A549 (cell line): ENCODE results near the gene CSKMT. TPM values are rescaled to one million over a fixed set of nuclear protein-coding genes. Genes with fewer than 3 reads are reported as not detected.
A peak's percentile ranks its signal among the peaks of the same experiment; 100 is the strongest.

Experiments used
- ATAC-seq, 2 experiments: fragments of 200-7000 bp in 1 of 2; fragments of >200 bp in 1 of 2; cut with Nextera tagmentation in 1 of 2; cut with Tn5 transposase in 1 of 2; 3 replicates each; pipeline versions ENCODE4 v1.8.0 to v1.9.1; 2018 to 2020; ENCODE audit warnings: mild to moderate bottlenecking in 1 of 2, moderate library complexity in 1 of 2
- CTCF ChIA-PET: fragments of 300-600 bp; sonication (Branson Sonifier 250); formaldehyde crosslinking; extraction: SDS; loops from one replicate; lab custom pipeline; 2021; ENCODE audit warnings: antibody characterized with exemption, inconsistent platforms; lab: Yijun Ruan, JAX
- POLR2A ChIA-PET: fragments of 350-600 bp; formaldehyde crosslinking; extraction: SDS; loops from one replicate; lab custom pipeline; 2021; ENCODE audit warnings: antibody characterized with exemption, inconsistent platforms; lab: Yijun Ruan, JAX
- DNase-seq, 2 experiments: peaks; one replicate each; pipeline versions ENCODE4 v3.0.0 to v3.0.0-alpha.2; 2011 to 2016; ENCODE audit warnings: low read depth in 1 of 2, low spot score in 1 of 2
- FAIRE-seq: peaks from 2 replicates; lab custom pipeline; 2011; peaks lifted over from hg19 to GRCh38; lab: Jason Lieb, UNC
- H3K27ac ChIP-seq, 2 experiments: fragments of >200 bp; sonication (Bioruptor Twin); formaldehyde crosslinking; 3 replicates each; pipeline ENCODE4 v1.5.1; 2016 to 2017
- H3K4me1 ChIP-seq: fragments of >200 bp; sonication (Bioruptor Twin); formaldehyde crosslinking; 3 replicates; pipeline ENCODE4 v1.6.1; 2016
- H3K4me2 ChIP-seq: fragments of >200 bp; sonication (Bioruptor Twin); formaldehyde crosslinking; 3 replicates; pipeline ENCODE4 v1.6.1; 2016
- H3K4me3 ChIP-seq: fragments of >200 bp; sonication (Bioruptor Twin); formaldehyde crosslinking; 3 replicates; pipeline ENCODE4 v1.5.1; 2016
- H3K9me3 ChIP-seq: fragments of >200 bp; sonication (Bioruptor Twin); formaldehyde crosslinking; 3 replicates; pipeline ENCODE4 v1.6.1; 2016
- CBX8 ChIP-seq: fragments of 200-600 bp; sonication (generic); IDR thresholded peaks from 2 replicates; pipeline ENCODE4 v1.6.1; 2016
- CHD4 ChIP-seq: fragments of 200-600 bp; sonication (generic); IDR thresholded peaks from 2 replicates; pipeline ENCODE4 v1.6.1; 2016; ENCODE audit warnings: antibody characterized with exemption, mild to moderate bottlenecking, borderline replicate concordance
- EHF ChIP-seq: fragments of 250-450 bp; sonication (Bioruptor Pico); IDR thresholded peaks from 2 replicates; pipeline ENCODE4 v1.5.0; 2020; ENCODE audit warnings: mild to moderate bottlenecking
- EP300 ChIP-seq, 2 experiments: fragments of >200 bp; sonication (Bioruptor Twin); formaldehyde crosslinking; IDR thresholded peaks; 2 replicates in 1 of 2; 3 replicates in 1 of 2; pipeline ENCODE4 v1.6.1; 2016 to 2017
- HDAC2 ChIP-seq: fragments of 200-600 bp; sonication (generic); IDR thresholded peaks from 2 replicates; pipeline ENCODE4 v1.6.1; 2016
- HEYL ChIP-seq: fragments of 250-450 bp; sonication (Bioruptor Pico); IDR thresholded peaks from 2 replicates; pipeline ENCODE4 v1.8.0; 2021; ENCODE audit warnings: mild to moderate bottlenecking, moderate library complexity
- HOXB5 ChIP-seq: fragments of 250-450 bp; sonication (Bioruptor Pico); IDR thresholded peaks from 2 replicates; pipeline ENCODE4 v1.5.0; 2020; ENCODE audit warnings: mild to moderate bottlenecking, moderate library complexity
- MAX ChIP-seq: IDR thresholded peaks from 2 replicates; pipeline ENCODE4 v1.6.1; 2012
- POLR2AphosphoS2 ChIP-seq: conservative IDR thresholded peaks from 2 replicates; pipeline ENCODE4 v1.6.1; 2012; ENCODE audit warnings: low read length, improper control_type of control experiment, inconsistent platforms
- RAD21 ChIP-seq, 2 experiments: fragments of >200 bp in 1 of 2; sonication (Bioruptor Twin) in 1 of 2; formaldehyde crosslinking in 1 of 2; IDR thresholded peaks in 1 of 2; conservative IDR thresholded peaks in 1 of 2; 2 replicates in 1 of 2; 3 replicates in 1 of 2; pipeline ENCODE4 v1.6.1; 2012 to 2018; ENCODE audit warnings: inconsistent platforms in 1 of 2
- RCOR1 ChIP-seq: fragments of 150-350 bp; IDR thresholded peaks from 2 replicates; pipeline ENCODE4 v1.6.1; 2014; ENCODE audit warnings: antibody characterized with exemption, low read length, low read depth
- REST ChIP-seq: fragments of 200-600 bp; sonication (generic); IDR thresholded peaks from 2 replicates; pipeline ENCODE4 v1.6.1; 2016; ENCODE audit warnings: antibody characterized with exemption, mild to moderate bottlenecking, moderate library complexity
- TP53 ChIP-seq: fragments of 250-450 bp; sonication (Bioruptor Pico); IDR thresholded peaks from 2 replicates; pipeline ENCODE4 v1.5.0; 2021; ENCODE audit warnings: mild to moderate bottlenecking, moderate library complexity
- ZFP36 ChIP-seq: fragments of 450-650 bp; IDR thresholded peaks from 2 replicates; pipeline ENCODE4 v1.6.1; 2014; ENCODE audit warnings: borderline replicate concordance; ENCODE audit not compliant: partially characterized antibody
- WGBS: methylation state at CpG from one replicate; pipeline ENCODE4 v1.1.6; 2017; ENCODE audit errors: missing lambda C conversion rate; 5-methylcytosine and 5-hydroxymethylcytosine counted together
- polyA plus RNA-seq, 4 experiments: library from polyadenylated mRNA; depleted of rRNA in 3 of 4; stranded (reverse); fragments of >200 nt; fragmentation: RNase III in 1 of 4; extraction: RNeasy Plus Mini Kit Qiagen cat#74134 plus additional on column Dnase treatment in 1 of 4; gene quantifications; 2 replicates in 3 of 4; 3 replicates in 1 of 4; pipeline ENCODE4 v1.2.3, GENCODE V29; 2011 to 2017
- TF ChIP-seq, protein P1 (sequence below): IDR thresholded peaks from 2 replicates; pipeline ENCODE4 v1.6.1; 2012
- TF ChIP-seq, protein P2 (sequence below): fragments of >200 bp; sonication (Bioruptor Twin); formaldehyde crosslinking; IDR thresholded peaks from 3 replicates; pipeline ENCODE4 v1.6.1; 2016

The CSKMT gene
- polyA plus RNA-seq, 2 of the 4 experiments (the other 2 are of a cell fraction): 5.7 to 14.3 TPM

GRCh38 chr11:62705880-62706849, 41.1 kb downstream of the CSKMT start (continued):
- TF ChIP-seq REST (no peak), CHD4 (no peak), ZFP36 (no peak), EHF (CRISPR knock-in tag) (no peak), MAX (peak; percentile 74; the same call in 1 of the 2 replicates), HDAC2 (no peak), TP53 (CRISPR knock-in tag) (peak; percentile 74; the same call in 1 of the 2 replicates), HEYL (CRISPR knock-in tag) (no peak)
- TF ChIP-seq, protein P1, sequence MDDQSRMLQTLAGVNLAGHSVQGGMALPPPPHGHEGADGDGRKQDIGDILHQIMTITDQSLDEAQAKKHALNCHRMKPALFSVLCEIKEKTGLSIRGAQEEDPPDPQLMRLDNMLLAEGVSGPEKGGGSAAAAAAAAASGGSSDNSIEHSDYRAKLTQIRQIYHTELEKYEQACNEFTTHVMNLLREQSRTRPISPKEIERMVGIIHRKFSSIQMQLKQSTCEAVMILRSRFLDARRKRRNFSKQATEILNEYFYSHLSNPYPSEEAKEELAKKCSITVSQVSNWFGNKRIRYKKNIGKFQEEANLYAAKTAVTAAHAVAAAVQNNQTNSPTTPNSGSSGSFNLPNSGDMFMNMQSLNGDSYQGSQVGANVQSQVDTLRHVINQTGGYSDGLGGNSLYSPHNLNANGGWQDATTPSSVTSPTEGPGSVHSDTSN: peak; percentile 3; the same call in 1 of the 2 replicates

DNA sequence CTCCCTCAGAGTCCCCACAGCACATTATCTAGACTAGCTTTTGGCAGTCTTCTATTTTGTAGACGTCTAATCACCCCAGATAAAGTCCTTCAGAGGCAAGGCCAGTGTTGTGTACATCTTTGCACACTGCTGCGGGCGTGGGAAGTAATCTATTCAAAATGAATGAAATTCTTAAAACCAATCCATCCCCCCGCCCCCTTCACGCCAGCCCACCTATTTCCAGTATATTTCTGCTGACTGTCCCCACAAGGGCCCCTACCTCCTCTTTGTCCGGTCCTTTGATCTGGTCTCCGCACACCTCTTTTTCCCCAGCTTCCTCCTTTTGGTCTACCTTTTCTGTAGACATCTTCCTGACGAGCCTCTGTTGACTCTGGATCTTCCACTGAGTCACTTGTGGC, 41.7 kb downstream of the CSKMT start:
- no peak for ATAC-seq
- ChIA-PET CTCF (interaction anchor here (1.0 to 5.3 kb wide), 8 partner anchors 9 to 56 kb away, joined by 3 to 37 read pairs (median 6); partner anchors contain the start of genes HNRNPUL2, LBHD1, TTC9C and UQCC3), POLR2A (interaction anchor here (1.0 to 6.1 kb wide), 7 partner anchors 21 to 294 kb away, joined by 3 to 64 read pairs (median 7); partner anchors contain the start of genes C11orf98, CSKMT, EEF1G and HNRNPUL2)
- Histone ChIP-seq H3K4me3 (no peak overlapping the region), H3K4me1 (peaks cover 26% of the 10 kb centered on the region), H3K9me3 (no peaks in the 10 kb centered on the region), H3K27ac (peak overlapping the region in 1 of 2 experiments; percentile 92; a peak in 2 of 6 replicates), H3K4me2 (peak overlapping the region; percentile 78)
- no peak for FAIRE-seq
- no peak for TF ChIP-seq EP300 (IDR thresholded peaks at IDR 0.05)
- TF ChIP-seq RAD21 (conservative IDR thresholded peaks at IDR 0.05 in 1 of 2, IDR thresholded peaks at IDR 0.05 in 1 of 2): no peak
- TF ChIP-seq, protein P2, sequence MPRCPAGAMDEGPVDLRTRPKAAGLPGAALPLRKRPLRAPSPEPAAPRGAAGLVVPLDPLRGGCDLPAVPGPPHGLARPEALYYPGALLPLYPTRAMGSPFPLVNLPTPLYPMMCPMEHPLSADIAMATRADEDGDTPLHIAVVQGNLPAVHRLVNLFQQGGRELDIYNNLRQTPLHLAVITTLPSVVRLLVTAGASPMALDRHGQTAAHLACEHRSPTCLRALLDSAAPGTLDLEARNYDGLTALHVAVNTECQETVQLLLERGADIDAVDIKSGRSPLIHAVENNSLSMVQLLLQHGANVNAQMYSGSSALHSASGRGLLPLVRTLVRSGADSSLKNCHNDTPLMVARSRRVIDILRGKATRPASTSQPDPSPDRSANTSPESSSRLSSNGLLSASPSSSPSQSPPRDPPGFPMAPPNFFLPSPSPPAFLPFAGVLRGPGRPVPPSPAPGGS: no peak
- TF ChIP-seq CBX8: no peak
- no peak for TF ChIP-seq RCOR1
- TF ChIP-seq POLR2AphosphoS2: no peak
- no peak for TF ChIP-seq HOXB5
- WGBS: 85% methylated on average over 8 of the region's 8 CpGs
- DNase-seq: no peak
